HepG2 (cell line): ENCODE data around the gene C6orf132. TPM values are rescaled to one million over a fixed set of nuclear protein-coding genes. Genes with fewer than 3 reads are reported as not detected.

Experiments used
- KAT7 ChIP-seq: IDR thresholded peaks from 2 replicates; pipeline ENCODE4 v1.6.1; 2018; ENCODE audit warnings: borderline replicate concordance, missing compliant biosample characterization
- KLF15 ChIP-seq: sonication (generic); formaldehyde crosslinking; IDR thresholded peaks from 2 replicates; pipeline ENCODE4 v1.8.1; 2023; ENCODE audit warnings: borderline replicate concordance, mild to moderate bottlenecking, inconsistent platforms, missing genetic modification reagents, mixed read lengths
- MED13 ChIP-seq: sonication (generic); formaldehyde crosslinking; IDR thresholded peaks from 2 replicates; pipeline ENCODE4 v1.5.0; 2020; ENCODE audit warnings: missing genetic modification reagents
- MXD3 ChIP-seq: IDR thresholded peaks from 2 replicates; pipeline ENCODE4 v1.6.1; 2016; ENCODE audit warnings: mild to moderate bottlenecking, missing biosample characterization, missing genetic modification reagents
- PHF5A ChIP-seq: IDR thresholded peaks from one replicate; pipeline ENCODE4 v1.6.1; 2018; ENCODE audit warnings: low read depth, missing genetic modification reagents; ENCODE audit not compliant: unreplicated experiment
- ZNF281 ChIP-seq: sonication (generic); formaldehyde crosslinking; IDR thresholded peaks from 2 replicates; pipeline ENCODE4 v1.4.0; 2020; ENCODE audit warnings: missing genetic modification reagents, borderline replicate concordance
- ZNF484 ChIP-seq: sonication (generic); formaldehyde crosslinking; IDR thresholded peaks from 2 replicates; pipeline ENCODE4 v1.5.1; 2020; ENCODE audit warnings: mild to moderate bottlenecking, low read depth, missing genetic modification reagents, borderline replicate concordance
- ZNF530 ChIP-seq: sonication (generic); formaldehyde crosslinking; IDR thresholded peaks from 2 replicates; pipeline ENCODE4 v1.5.0; 2020; ENCODE audit warnings: low read depth, mild to moderate bottlenecking, missing genetic modification reagents
- ZNF557 ChIP-seq: sonication (generic); formaldehyde crosslinking; IDR thresholded peaks from 2 replicates; pipeline ENCODE4 v1.4.0; 2020; ENCODE audit warnings: missing genetic modification reagents
- ZNF713 ChIP-seq: sonication (generic); formaldehyde crosslinking; IDR thresholded peaks from 2 replicates; pipeline ENCODE4 v1.4.0; 2020; ENCODE audit warnings: mild to moderate bottlenecking, missing genetic modification reagents
- polyA plus RNA-seq, 8 experiments: library from polyadenylated mRNA; depleted of rRNA in 3 of 8; stranded (reverse) in 7 of 8; unstranded in 1 of 8; fragments of >200 nt; fragmentation: Illumina TruSeq in 4 of 8; extraction: Trizol in 4 of 8; gene quantifications; 2 replicates each; pipeline versions ENCODE4 v1.2.1 to v1.2.3, GENCODE V29; 2011 to 2016; ENCODE audit warnings: low read depth in 4 of 8, missing spikeins in 1 of 8, mixed read lengths in 1 of 8; ENCODE audit not compliant: insufficient read depth in 1 of 8
- total RNA-seq, 5 experiments: library from RNA; depleted of rRNA; stranded (reverse); fragments of >200 nt; fragmentation: Illumina TruSeq; extraction: Trizol; gene quantifications; 2 replicates each; pipeline ENCODE4 v1.2.3, GENCODE V29; 2016; ENCODE audit warnings: low read depth in 1 of 5
- TF ChIP-seq, protein P1 (sequence below): sonication (generic); formaldehyde crosslinking; IDR thresholded peaks from 2 replicates; pipeline ENCODE4 v1.8.1; 2023; ENCODE audit warnings: mild to moderate bottlenecking, missing genetic modification reagents
- TF ChIP-seq, protein P2 (sequence below): sonication (generic); formaldehyde crosslinking; IDR thresholded peaks from 2 replicates; pipeline ENCODE4 v1.4.0; 2020; ENCODE audit warnings: missing genetic modification reagents; ENCODE audit errors: not compliant biosample characterization
- TF ChIP-seq, protein P3 (sequence below): sonication (generic); formaldehyde crosslinking; IDR thresholded peaks from 2 replicates; pipeline ENCODE4 v1.4.0; 2020; ENCODE audit warnings: missing genetic modification reagents
- TF ChIP-seq, protein P4 (sequence below): sonication (generic); formaldehyde crosslinking; IDR thresholded peaks from 2 replicates; pipeline ENCODE4 v1.5.1; 2020; ENCODE audit warnings: missing genetic modification reagents, mild to moderate bottlenecking, borderline replicate concordance
- TF ChIP-seq, protein P5 (sequence below): sonication (generic); formaldehyde crosslinking; IDR thresholded peaks from 2 replicates; pipeline ENCODE4 v1.8.1; 2023; ENCODE audit warnings: missing genetic modification reagents, inconsistent platforms, borderline replicate concordance

C6orf132 gene
- total and polyA plus RNA-seq, 2 of the 13 experiments (the other 11 are each of a cell fraction or from before 2014, with no cell fraction given), result 0.78 to 3.0 TPM

DNA sequence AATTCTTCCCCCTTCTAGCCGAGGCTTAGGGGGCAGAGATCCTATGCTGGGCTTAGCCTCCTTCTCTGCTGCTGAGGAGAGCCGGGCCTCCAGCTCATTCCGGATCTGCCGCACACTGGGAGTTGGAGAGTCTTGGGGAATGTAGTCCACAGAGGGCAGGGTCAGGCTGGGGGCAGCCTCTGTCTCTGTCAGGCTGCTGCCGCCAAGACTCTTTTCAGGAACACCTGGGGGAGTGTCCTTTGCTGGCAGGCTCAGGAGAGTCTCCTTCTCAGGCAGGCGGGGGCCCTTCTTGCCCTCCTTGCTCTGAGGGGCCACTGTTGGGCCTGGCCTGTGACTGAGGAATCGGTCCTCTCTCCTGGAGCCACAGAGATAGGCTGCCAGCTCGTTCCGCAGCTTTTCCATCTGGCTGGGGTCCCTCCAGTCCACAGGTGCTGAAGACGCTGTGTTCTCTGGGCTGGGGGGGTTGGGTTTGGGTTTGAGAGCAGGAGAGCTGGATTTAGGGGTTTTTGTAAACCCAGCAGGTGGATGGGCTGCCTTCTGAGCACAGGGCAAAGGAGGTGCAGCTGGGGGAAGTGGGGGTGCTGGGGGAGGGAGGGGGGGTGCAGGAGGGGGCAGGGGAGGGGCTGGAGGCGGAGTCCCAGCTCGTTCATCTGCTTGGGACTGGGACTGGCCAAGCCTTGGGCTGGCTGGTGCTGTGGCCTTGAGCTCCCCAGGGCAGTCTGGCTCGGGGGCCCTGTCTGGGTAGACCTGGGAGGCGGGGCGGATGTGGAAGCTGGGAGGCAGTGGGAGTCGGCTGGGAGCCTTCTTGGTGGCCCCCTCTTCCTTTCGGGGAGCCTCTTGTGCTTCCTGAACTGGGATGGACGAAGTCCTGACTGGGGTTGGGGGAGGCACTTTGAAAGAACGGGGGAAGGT lies 36.1 kb downstream of the C6orf132 start (continued):
- TF ChIP-seq MXD3 (CRISPR knock-in tag) (no peak), ZNF281 (CRISPR knock-in tag) (peak; percentile 48; the same call in 1 of the 2 replicates), ZNF557 (CRISPR knock-in tag) (no peak), ZNF530 (CRISPR knock-in tag) (no peak), KLF15 (no peak), ZNF484 (CRISPR knock-in tag) (no peak), PHF5A (CRISPR knock-in tag) (no peak), KAT7 (CRISPR knock-in tag) (no peak), ZNF713 (CRISPR knock-in tag) (no peak), MED13 (CRISPR knock-in tag) (no peak)
- TF ChIP-seq, protein P1, sequence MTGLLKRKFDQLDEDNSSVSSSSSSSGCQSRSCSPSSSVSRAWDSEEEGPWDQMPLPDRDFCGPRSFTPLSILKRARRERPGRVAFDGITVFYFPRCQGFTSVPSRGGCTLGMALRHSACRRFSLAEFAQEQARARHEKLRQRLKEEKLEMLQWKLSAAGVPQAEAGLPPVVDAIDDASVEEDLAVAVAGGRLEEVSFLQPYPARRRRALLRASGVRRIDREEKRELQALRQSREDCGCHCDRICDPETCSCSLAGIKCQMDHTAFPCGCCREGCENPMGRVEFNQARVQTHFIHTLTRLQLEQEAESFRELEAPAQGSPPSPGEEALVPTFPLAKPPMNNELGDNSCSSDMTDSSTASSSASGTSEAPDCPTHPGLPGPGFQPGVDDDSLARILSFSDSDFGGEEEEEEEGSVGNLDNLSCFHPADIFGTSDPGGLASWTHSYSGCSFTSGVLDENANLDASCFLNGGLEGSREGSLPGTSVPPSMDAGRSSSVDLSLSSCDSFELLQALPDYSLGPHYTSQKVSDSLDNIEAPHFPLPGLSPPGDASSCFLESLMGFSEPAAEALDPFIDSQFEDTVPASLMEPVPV (CRISPR knock-in tag), result no peak
- TF ChIP-seq, protein P2, sequence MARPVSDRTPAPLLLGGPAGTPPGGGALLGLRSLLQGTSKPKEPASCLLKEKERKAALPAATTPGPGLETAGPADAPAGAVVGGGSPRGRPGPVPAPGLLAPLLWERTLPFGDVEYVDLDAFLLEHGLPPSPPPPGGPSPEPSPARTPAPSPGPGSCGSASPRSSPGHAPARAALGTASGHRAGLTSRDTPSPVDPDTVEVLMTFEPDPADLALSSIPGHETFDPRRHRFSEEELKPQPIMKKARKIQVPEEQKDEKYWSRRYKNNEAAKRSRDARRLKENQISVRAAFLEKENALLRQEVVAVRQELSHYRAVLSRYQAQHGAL (CRISPR knock-in tag), result no peak
- TF ChIP-seq, protein P3, sequence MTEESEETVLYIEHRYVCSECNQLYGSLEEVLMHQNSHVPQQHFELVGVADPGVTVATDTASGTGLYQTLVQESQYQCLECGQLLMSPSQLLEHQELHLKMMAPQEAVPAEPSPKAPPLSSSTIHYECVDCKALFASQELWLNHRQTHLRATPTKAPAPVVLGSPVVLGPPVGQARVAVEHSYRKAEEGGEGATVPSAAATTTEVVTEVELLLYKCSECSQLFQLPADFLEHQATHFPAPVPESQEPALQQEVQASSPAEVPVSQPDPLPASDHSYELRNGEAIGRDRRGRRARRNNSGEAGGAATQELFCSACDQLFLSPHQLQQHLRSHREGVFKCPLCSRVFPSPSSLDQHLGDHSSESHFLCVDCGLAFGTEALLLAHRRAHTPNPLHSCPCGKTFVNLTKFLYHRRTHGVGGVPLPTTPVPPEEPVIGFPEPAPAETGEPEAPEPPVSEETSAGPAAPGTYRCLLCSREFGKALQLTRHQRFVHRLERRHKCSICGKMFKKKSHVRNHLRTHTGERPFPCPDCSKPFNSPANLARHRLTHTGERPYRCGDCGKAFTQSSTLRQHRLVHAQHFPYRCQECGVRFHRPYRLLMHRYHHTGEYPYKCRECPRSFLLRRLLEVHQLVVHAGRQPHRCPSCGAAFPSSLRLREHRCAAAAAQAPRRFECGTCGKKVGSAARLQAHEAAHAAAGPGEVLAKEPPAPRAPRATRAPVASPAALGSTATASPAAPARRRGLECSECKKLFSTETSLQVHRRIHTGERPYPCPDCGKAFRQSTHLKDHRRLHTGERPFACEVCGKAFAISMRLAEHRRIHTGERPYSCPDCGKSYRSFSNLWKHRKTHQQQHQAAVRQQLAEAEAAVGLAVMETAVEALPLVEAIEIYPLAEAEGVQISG (CRISPR knock-in tag), result peak; percentile 41; the same call in 1 of the 2 replicates
- TF ChIP-seq, protein P4, sequence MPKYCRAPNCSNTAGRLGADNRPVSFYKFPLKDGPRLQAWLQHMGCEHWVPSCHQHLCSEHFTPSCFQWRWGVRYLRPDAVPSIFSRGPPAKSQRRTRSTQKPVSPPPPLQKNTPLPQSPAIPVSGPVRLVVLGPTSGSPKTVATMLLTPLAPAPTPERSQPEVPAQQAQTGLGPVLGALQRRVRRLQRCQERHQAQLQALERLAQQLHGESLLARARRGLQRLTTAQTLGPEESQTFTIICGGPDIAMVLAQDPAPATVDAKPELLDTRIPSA, result no peak
- TF ChIP-seq, protein P5, sequence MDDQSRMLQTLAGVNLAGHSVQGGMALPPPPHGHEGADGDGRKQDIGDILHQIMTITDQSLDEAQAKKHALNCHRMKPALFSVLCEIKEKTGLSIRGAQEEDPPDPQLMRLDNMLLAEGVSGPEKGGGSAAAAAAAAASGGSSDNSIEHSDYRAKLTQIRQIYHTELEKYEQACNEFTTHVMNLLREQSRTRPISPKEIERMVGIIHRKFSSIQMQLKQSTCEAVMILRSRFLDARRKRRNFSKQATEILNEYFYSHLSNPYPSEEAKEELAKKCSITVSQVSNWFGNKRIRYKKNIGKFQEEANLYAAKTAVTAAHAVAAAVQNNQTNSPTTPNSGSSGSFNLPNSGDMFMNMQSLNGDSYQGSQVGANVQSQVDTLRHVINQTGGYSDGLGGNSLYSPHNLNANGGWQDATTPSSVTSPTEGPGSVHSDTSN (CRISPR knock-in tag), result no peak
